NCI-H1694 treated with DMSO at 0.1 percent for 48 hours (cell line): ENCODE measurements around the gene TOR1AIP1.
"Not testable (repeated sequence)": the region's sequence is repeated elsewhere in the genome, so short reads cannot be mapped to it uniquely, and the experiment has no call there.

Source experiments
- DNase-seq: peaks from one replicate; lab custom pipeline; 2025; lab: John Stamatoyannopoulos, UW

TOR1AIP1 gene

DNA sequence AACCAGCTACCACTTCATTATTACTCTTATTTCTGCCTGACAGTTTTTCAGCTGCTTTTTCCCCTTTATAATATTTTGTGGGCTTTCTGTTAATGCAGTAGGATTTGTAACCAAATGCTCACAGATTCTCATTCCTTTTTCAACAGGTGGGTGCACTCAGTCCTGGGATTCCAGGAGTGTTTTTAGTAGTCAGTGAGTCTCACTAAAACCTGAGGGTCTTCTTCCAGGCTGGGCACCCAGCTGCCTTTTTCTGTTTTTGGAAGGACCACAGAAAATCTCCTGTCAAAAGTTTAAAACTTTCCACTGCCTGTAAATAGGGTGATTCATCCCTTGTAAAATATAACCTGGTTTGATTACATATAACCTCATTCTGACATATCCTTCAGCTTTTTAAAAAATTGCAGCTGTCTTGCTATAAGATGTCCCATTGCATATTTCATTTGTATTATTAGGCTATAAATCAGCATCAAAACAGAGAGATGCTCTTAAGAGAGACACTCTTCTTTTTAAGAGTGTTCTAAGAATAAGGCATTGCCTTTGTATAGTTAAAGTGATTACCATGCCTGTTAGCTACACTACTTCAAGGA is 55.7 kb downstream of the TOR1AIP1 start:
- no peak for DNase-seq

DNA sequence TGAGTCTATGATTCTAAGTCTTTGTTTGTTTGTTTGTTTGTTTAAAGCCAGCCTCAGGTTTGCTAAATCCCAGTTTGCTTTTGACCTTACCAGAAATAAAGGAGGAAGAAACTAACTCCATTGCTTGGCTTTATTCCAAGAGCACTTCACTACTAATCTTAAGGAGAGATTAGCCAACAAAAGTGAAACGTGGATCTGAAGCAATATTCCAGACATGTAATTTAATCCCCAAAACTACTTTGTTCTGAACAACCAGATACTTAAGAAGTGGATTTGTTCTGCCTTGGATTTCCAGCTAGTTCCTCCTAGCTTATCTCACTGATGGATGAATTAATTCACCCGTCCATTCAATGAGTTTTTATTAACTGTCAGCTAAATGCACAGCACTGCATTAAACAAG is 56.7 kb downstream of the TOR1AIP1 start:
- DNase-seq: no peak

DNA sequence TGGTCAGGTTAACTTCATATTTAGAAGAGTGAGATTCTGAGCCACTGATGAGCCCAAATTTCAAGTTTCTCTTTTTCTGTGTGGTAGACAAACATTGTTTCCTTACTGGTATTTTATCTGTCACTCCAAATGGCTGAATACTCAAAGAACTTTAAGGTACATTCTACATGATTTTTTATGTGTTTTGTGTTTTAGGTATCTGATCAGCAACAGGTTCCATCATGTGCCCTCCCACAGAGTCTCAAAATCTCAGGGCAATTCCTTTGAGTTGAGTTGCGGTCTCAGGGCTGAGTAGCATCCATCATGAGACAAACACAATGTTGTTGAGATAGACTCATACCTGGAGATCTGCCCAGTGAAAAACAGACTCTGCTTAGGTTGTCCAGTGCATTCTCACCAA is 57.9 kb downstream of the TOR1AIP1 start:
- DNase-seq: no peak

DNA sequence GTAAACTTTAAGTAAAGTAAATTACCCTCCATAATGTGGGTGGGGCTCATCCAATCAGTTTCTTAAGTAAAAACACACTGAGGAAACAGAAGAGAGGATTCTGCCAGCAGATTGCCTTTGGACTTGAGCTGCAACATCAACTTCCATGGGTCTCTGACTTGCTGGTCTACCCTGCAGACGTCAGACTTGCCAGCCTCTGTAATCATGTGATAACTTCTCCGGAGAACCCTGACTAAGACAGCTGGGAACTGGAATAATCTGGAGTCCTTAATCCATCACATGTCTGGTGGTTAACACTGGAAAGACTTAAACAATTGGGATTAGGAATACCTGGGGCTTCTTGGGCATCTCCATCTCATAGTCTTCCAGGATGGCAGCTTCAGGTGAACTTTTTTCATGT is 59.4 kb downstream of the TOR1AIP1 start:
- DNase-seq: no peak

DNA sequence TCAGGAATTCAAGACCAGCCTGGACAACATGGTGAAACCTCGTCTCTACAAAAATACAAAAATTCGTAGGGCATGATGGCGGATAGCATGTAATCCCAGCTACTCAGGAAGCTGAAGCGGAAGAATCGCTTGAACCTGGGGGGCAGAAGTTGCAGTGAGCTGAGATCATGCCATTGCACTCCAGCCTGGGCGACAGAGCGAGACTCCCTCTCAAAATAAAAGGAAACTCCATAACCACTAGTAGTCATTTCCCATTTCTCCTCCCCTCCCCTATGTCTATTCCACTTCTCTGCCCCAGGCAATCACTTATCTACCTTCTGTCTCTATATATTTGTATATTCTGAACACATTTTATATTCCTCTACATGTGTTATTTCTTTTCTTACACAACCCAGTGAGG is 68.6 kb downstream of the TOR1AIP1 start:
- no peak for DNase-seq

DNA sequence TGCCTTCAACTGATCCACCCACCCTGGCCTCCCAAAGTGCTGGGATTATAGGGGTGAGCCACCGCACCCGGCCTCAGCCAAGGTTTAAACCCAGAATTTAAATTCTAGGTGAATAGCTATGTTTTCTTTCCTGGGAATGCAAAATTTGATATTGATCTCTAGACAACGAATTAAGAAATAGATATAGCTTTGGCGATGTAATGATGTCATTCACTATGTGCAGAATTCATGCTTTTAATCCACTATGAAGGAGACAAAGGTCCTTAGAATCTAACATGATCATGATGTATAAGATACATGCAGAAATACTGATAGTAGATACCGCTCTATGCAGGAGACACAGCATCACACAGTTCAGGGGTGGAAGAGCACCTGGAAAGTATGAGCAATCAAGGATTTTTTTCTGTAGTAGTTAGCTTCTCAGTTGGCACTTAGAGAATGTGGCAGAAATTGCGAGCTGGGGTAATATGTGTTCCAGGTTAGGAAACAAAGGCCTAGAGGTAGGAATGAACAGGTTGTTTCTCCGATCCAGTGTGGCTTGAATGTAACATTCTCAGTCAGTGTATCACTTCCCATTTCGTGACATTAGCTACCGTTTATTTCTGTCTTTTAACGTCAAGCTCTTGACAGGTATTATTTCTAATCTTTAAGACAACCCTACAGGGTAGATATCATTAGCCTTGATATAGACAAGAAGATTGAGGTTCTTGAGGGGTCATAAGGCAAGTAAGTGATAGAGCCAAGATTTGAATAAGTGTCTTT is 69.5 kb downstream of the TOR1AIP1 start:
- DNase-seq: no peak

DNA sequence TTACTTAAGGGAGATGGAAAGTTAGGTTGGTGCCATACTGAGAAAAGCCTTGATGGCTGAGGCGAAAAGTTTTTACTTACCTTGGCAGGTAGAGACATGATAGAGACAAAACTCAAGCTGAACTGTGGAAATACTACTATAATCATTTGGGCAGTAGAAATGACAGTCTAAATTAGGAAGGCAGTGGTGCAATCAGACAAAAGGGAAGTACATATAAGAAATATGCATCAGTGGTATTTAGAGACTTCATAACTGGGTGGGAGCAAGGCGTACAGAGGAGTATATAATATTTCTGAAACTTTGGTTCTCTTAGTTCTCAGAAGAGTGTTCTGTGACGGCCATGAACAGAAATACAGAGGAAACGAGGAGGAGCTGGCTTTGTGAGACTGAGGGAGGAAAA is 70.1 kb downstream of the TOR1AIP1 start:
- DNase-seq: no peak

DNA sequence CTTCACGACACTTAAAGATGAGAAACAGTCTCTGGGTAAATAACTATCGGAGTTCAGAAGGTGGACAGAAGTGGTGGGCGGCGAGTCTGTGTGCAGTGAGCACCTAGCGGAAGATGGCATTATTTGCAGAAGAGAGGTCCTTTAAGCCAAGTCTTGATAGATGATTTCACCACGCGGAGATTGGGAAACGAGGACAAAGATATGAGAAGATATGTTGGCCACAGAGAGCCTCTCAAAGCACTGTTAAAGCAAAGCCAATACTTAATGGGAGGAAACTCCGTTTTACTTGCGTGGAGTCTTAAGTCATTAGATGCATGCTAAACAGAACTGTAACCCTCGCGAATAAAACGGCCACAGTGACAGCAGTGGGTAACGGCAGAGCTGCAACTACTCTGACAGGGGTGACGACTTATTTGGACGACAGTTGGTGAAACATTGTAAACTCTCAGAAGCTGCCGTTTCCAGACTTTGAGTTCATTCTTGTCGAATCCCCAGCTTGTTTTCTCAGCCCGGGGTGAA is 71.9 kb downstream of the TOR1AIP1 start:
- DNase-seq: peak; percentile 69

DNA sequence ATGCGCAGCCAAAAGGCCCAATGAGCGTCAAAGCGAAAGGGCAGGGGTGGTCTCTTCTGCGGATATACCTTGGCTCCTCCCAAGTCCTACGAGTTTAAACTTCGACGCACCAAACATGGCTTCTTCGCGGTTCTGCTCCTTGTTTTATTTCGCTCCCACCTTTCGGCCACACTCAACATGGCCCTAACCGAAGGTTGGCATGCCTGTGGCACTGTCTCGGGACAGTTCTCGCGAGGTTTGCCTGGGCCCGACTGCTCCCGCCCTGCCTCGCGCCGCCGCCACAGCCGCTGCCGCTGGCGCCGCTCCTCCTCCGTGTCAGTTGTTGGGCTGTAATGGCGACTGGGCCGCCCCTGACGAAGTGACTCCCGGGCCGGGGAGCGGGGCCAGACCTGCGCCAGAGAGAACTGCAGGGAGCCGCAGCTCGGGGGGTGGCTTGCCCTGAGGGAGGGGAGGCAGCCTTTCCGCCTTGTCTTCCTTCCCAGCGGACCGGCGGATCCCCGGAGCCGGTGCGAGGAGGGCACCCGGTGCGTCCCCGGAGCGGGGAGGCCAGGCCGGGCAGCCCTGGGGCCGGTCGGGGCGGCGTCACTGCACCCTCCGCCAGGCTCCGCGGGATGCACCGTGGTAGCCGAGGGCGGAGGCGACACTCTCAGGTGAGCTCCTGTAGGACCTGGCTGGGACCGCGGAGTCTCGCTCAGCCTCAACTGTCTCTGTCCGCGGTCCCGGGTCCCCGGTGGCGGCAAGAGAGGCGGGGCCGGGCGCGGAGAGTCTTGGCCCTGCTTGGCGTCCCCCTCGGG is 72.6 kb downstream of the TOR1AIP1 start, which contains the start of gene CEP350:
Gene CEP350, plus strand, starts transcription at position 318 of the 794 bp plus-strand sequence. CDS start 31,372 bp downstream, outside the sequence.
- peak; percentile 99 for DNase-seq

DNA sequence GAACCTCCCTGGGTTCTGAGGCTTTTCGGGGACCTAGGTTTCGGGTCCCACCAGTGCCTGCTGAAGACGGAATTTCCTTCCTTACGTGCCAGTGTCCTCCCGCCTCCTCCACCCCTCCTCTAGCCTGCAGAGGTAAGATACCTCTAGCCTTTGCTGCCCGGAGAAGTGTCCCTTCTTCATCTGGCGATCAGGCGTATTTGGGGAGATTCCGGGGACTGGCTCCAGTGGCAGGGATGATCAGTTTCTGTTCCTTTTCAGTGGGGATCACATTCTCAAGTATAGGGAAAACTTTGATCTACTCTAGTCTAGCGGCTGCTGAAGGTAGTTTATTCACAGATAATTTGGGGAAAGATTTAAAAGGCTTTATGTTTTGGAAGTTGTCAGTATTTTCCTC is 73.2 kb downstream of the TOR1AIP1 start:
- DNase-seq: no peak

DNA sequence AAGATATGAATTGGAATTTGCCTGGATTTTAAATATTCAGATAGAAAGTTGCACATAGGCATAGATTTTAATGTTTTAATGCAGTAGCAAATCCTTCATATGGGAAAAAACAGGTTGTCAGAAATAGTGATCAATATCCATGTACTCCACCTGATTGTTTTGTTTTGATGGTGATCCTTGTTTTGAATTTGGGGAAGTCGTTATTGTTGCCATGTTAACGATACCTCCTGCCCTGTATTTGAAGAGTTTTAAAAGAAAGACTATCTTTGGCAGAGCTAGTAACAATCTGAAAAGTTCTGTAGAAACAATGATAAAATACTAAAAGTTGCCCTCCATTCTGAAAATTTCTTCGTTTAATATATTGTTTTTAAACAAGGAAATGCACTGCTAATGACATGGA is 73.6 kb downstream of the TOR1AIP1 start:
- DNase-seq: no peak

DNA sequence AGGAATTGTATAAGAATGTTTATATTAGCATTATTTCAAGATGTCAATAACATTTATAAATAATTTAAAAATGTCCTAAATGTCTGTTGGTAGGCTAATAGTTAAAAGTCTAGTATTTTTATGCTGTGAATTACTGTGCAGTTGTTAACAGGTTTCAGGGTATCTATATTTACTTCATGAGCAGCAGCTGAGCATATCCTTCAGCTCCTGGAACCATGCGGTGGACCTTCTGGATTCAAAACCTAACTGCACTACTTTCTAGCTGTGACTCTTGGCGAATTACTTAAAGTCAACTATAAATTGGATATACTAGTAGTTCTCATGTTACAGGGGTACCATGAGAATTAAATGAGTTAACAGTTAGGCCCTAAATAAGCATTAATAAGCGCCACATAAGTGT is 76.3 kb downstream of the TOR1AIP1 start:
- no peak for DNase-seq

DNA sequence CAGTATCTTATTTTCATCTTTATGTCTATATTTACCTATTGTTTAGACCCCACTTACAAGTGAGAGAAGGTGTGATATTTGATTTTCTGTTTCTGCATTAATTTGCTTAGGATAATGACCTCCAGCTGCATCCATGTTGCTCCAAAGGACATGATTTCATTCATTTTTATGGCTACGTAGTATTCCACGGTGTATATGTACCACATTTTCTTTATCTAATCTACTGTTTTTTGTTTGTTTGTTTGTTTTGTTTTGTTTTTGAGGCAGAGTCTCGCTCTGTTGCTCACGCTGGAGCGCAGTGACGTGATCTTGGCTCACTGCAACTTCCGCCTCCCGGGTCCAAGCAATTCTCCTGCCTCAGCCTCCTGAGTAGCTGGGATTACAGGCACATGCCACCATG is 80.1 kb downstream of the TOR1AIP1 start:
- not testable (repeated sequence) for DNase-seq

DNA sequence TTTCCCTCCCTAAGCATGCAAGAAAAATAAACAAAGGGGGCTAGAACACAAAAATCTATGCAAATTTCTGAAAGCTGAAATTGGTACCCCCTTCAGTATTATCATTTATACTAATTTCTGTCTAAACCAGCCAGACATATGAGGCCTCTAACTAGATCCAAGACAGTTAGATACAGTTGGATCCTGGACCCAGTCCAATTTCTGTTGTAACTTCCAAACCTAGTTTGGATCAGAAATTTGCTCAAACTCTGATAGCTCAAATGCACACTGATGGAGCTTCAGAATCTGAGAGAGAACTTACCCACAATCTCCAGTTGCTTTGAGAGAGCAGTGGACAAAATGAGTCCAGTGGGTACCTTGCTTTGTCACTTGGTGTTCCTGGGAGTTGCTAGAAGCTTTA is 84.5 kb downstream of the TOR1AIP1 start:
- no peak for DNase-seq

DNA sequence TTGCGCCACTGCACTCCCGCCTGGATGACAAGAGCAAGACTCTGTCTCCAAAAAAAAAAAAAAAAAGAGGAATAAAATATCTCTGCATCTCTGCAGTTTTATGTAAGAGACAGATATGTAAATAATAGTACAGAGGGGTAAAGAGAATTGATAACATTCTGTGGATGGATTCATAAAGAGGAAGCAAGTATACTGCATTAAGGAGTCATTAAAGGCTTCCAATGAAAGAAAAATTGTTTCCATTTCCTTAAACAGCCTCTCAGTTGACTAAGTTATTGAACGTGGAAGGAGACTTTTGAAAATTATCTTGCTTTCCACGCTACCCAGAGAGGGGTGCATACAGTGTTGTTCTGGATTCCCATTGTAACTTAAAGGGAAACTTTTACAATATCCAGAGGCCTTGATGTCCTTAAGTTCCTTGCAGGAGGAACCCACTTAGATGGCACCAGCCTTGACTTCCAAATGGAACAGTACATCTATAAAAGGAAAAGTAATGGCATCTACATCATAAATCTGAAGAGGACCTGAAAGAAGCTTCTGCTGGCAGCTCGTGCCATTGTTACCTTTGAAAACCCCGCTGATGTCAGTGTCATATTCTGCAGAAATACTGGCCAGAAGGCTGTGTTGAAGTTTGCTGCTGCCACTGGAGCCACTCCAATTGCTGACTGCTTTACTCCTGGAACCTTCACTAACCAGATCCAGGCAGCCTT is 86.4 kb downstream of the TOR1AIP1 start:
- DNase-seq: no peak

DNA sequence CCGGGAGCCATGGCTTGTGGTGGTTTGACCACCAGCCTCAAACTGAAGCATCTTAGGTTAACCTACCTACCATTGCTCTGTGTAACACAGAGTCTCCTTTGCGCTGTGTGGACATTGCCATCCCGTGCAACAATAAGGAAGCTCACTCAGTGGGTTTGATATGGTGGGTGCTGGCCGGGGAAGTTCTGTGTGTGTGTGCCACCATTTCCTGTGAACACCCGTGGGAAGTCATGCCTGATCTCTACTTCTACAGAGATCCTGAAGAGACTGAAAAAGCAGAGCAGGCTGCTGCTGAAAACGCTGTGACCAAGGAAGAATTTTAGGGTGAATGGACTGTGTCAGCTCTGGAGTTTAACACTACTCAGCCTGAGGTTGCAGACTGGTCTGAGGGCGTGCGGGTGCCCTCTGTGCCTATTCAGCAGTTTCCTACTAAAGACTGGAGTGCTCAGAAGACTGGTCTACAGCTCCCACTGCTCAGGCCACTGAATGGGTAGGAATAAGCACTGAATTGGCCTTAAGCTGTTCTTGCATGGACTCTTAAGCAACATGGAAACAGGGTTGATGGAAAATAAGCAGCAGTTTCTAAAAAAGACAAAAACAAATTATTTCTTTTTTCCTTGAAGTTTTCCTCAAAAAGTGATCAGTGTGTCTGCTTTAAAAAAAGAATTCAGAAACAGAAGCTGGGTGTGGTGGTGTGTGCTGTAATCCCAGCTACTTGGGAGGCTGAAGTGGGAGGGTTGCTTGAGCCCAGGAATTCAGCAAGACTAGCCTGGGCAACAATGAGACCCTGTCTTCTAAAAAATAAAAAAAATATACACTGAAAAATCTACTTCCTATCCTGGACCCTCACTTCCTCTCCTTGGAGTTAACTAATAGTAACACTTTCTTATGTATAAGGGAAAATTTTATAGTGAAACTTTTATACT is 87.2 kb downstream of the TOR1AIP1 start:
- DNase-seq: no peak
